HCT116 (cell line): ENCODE measurements around the gene NCAPH2. TPM values are rescaled to one million over a fixed set of nuclear protein-coding genes. Genes with fewer than 3 reads are reported as not detected.

Experiments used
- ATAC-seq: fragments of 200-7000 bp; cut with Tn5 transposase; 2 replicates; pipeline ENCODE4 v1.9.1; 2020; ENCODE audit warnings: mild to moderate bottlenecking, moderate library complexity
- BruUV-seq: library from RNA; stranded (reverse); fragments of 400-500 nt; replicated peaks from 2 replicates; lab custom pipeline; 2021; lab: Mats Ljungman, UMichigan
- CTCF ChIA-PET: fragments of 300-600 bp; sonication (Branson Sonifier 250); formaldehyde crosslinking; loops from one replicate; lab custom pipeline; 2021; ENCODE audit warnings: antibody characterized with exemption; lab: Charles Lee
- POLR2A ChIA-PET: fragments of 300-600, 350-600 bp; sonication (Branson Sonifier 250); formaldehyde crosslinking; loops from one replicate; lab custom pipeline; 2021; ENCODE audit warnings: antibody characterized with exemption; lab: Charles Lee
- RAD21 ChIA-PET, 2 experiments: fragments of 300-600 bp; sonication (Branson Sonifier 250); formaldehyde crosslinking; loops; one replicate each; lab custom pipeline; 2023; ENCODE audit warnings: low total read pairs in 2 of 2; ENCODE audit not compliant: uncharacterized antibody in 2 of 2, unreplicated experiment in 2 of 2, low non-redundant PET in 1 of 2; lab: Charles Lee
- DNase-seq: peaks from one replicate; pipeline ENCODE4 v3.0.0-alpha.2; 2010; ENCODE audit warnings: low read depth, low spot score
- H2AFZ ChIP-seq: fragments of 200-600 bp; shearing (Covaris generic), sonication (generic); 2 replicates; pipeline ENCODE4 v1.6.1; 2017; ENCODE audit warnings: low read depth, mixed run types, mixed read lengths, antibody characterized with exemption, low read length; ENCODE audit not compliant: poor library complexity, severe bottlenecking
- H3K27ac ChIP-seq: 2 replicates; pipeline ENCODE4 v1.5.1; 2012; ENCODE audit warnings: low read depth, low read length
- H3K27me3 ChIP-seq: fragments of 200-600 bp; sonication (generic); 2 replicates; pipeline ENCODE4 v1.6.1; 2016; ENCODE audit warnings: mixed run types, low read length, mixed read lengths; ENCODE audit not compliant: insufficient read depth
- H3K36me3 ChIP-seq, 2 experiments: fragments of 200-500 bp in 1 of 2; fragments of 200-600 bp in 1 of 2; sonication (Bioruptor generic) in 1 of 2; sonication (generic) in 1 of 2; 2 replicates each; pipeline versions ENCODE4 v1.5.1 to v1.6.1; 2014 to 2016; ENCODE audit warnings: low read length in 2 of 2, inconsistent platforms in 1 of 2, mixed read lengths in 1 of 2, mixed run types in 1 of 2; ENCODE audit not compliant: insufficient read depth in 2 of 2, control insufficient read depth in 1 of 2
- H3K4me1 ChIP-seq, 2 experiments: fragments of 200-600 bp in 1 of 2; sonication (generic) in 1 of 2; 2 replicates each; pipeline versions ENCODE4 v1.5.1 to v1.6.1; 2012 to 2017; ENCODE audit warnings: low read length in 2 of 2, inconsistent platforms in 1 of 2, mild to moderate bottlenecking in 1 of 2, mixed read lengths in 1 of 2, mixed run types in 1 of 2, moderate library complexity in 1 of 2; ENCODE audit not compliant: insufficient read depth in 2 of 2, control insufficient read depth in 1 of 2
- H3K4me2 ChIP-seq: fragments of 200-600 bp; sonication (generic); 2 replicates; pipeline ENCODE4 v1.6.1; 2017; ENCODE audit warnings: mixed run types, low read length, mixed read lengths
- H3K4me3 ChIP-seq, 2 experiments: fragments of 200-600 bp in 1 of 2; sonication (generic) in 1 of 2; replicated peaks in 1 of 2; 2 replicates each; pipeline ENCODE4 v1.5.1; 2011 to 2016; ENCODE audit warnings: low read length in 2 of 2, control low read depth in 1 of 2, low read depth in 1 of 2, mild to moderate bottlenecking in 1 of 2, mixed read lengths in 1 of 2, mixed run types in 1 of 2
- H3K79me2 ChIP-seq: fragments of 200-600 bp; sonication (generic); 2 replicates; pipeline ENCODE4 v1.6.1; 2017; ENCODE audit warnings: mild to moderate bottlenecking, mixed run types, low read length, moderate library complexity, mixed read lengths; ENCODE audit not compliant: insufficient read depth
- H3K9ac ChIP-seq: fragments of 200-600 bp; sonication (generic); 2 replicates; pipeline ENCODE4 v1.6.1; 2016; ENCODE audit warnings: low read length, mixed read lengths
- H3K9me2 ChIP-seq: fragments of 200-600 bp; sonication (generic), shearing (Covaris generic); 2 replicates; pipeline ENCODE4 v1.6.1; 2017; ENCODE audit warnings: mixed run types, mild to moderate bottlenecking, moderate library complexity; ENCODE audit not compliant: insufficient read depth
- H3K9me3 ChIP-seq, 2 experiments: fragments of 200-500 bp in 1 of 2; fragments of 200-600 bp in 1 of 2; sonication (Bioruptor generic) in 1 of 2; sonication (generic) in 1 of 2; 2 replicates each; pipeline ENCODE4 v1.6.1; 2014 to 2017; ENCODE audit warnings: low read length in 2 of 2, mixed read lengths in 2 of 2, inconsistent platforms in 1 of 2, low read depth in 1 of 2, mild to moderate bottlenecking in 1 of 2, mixed run types in 1 of 2, moderate library complexity in 1 of 2; ENCODE audit not compliant: control insufficient read depth in 1 of 2, insufficient read depth in 1 of 2
- H4K20me1 ChIP-seq: fragments of 200-600 bp; sonication (generic), shearing (Covaris generic); 2 replicates; pipeline ENCODE4 v1.6.1; 2017; ENCODE audit warnings: mixed run types, mild to moderate bottlenecking, moderate library complexity; ENCODE audit not compliant: insufficient read depth
- CEBPB ChIP-seq: IDR thresholded peaks from 2 replicates; pipeline ENCODE4 v1.6.1; 2012; ENCODE audit warnings: low read depth
- EGR1 ChIP-seq: IDR thresholded peaks from 2 replicates; pipeline ENCODE4 v1.6.1; 2012; ENCODE audit warnings: low read depth
- EZH2phosphoT487 ChIP-seq: fragments of 200-600 bp; IDR thresholded peaks from 2 replicates; pipeline ENCODE4 v1.6.1; 2018; ENCODE audit warnings: antibody characterized with exemption, borderline replicate concordance
- JUND ChIP-seq: IDR thresholded peaks from 2 replicates; pipeline ENCODE4 v1.6.1; 2012
- POLR2A ChIP-seq: IDR thresholded peaks from 2 replicates; pipeline ENCODE4 v1.7.0; 2011; ENCODE audit warnings: borderline replicate concordance; ENCODE audit not compliant: insufficient read depth, insufficient read length; ENCODE audit errors: extremely low read depth
- RAD21 ChIP-seq: IDR thresholded peaks from 2 replicates; pipeline ENCODE4 v1.6.1; 2012; ENCODE audit warnings: low read depth, mild to moderate bottlenecking
- SIN3A ChIP-seq: IDR thresholded peaks from 2 replicates; pipeline ENCODE4 v1.6.1; 2012; ENCODE audit warnings: low read depth
- SP1 ChIP-seq: IDR thresholded peaks from 2 replicates; pipeline ENCODE4 v1.6.1; 2012; ENCODE audit warnings: low read depth
- SRF ChIP-seq: IDR thresholded peaks from 2 replicates; pipeline ENCODE4 v1.6.1; 2012; ENCODE audit warnings: low read depth
- TCF7L2 ChIP-seq: IDR thresholded peaks from 2 replicates; pipeline ENCODE4 v1.7.0; 2011; ENCODE audit warnings: borderline replicate concordance, inconsistent platforms; ENCODE audit not compliant: insufficient read depth, insufficient read length; ENCODE audit errors: extremely low read depth
- YY1 ChIP-seq: IDR thresholded peaks from 2 replicates; pipeline ENCODE4 v1.6.1; 2011; ENCODE audit warnings: low read length, low read depth, moderate library complexity, mild to moderate bottlenecking; ENCODE audit not compliant: insufficient replicate concordance; ENCODE audit errors: extremely low read depth
- ZNF274 ChIP-seq: fragments of 200-500 bp; sonication (Bioruptor generic); IDR thresholded peaks from 2 replicates; pipeline ENCODE4 v1.6.1; 2014; ENCODE audit warnings: mild to moderate bottlenecking, low read depth, low read length, inconsistent platforms
- intact Hi-C: fragments of 100-400 bp; cut with micrococcal nuclease; formaldehyde crosslinking; loops from 2 replicates; pipeline ENCODE4 v1.10.0; 2022
- total RNA-seq: library from RNA; stranded (reverse); gene quantifications from one replicate; pipeline ENCODE4 v1.2.1, GENCODE V29; 2021; ENCODE audit not compliant: unreplicated experiment
- TF ChIP-seq, protein P1 (sequence below): IDR thresholded peaks from 2 replicates; pipeline ENCODE4 v1.6.1; 2012
- TF ChIP-seq, protein P2 (sequence below), 3 experiments: fragments of 200-600 bp in 1 of 3; sonication (generic) in 1 of 3; IDR thresholded peaks in 2 of 3; conservative IDR thresholded peaks in 1 of 3; 2 replicates each; pipeline ENCODE4 v1.5.1; 2012 to 2017; ENCODE audit warnings: low read depth in 2 of 3, low read length in 2 of 3, antibody characterized with exemption in 1 of 3, borderline replicate concordance in 1 of 3, control low read depth in 1 of 3, mild to moderate bottlenecking in 1 of 3, mixed read lengths in 1 of 3, mixed run types in 1 of 3, moderate library complexity in 1 of 3; ENCODE audit not compliant: insufficient read depth in 1 of 3
- TF ChIP-seq, protein P3 (sequence below): IDR thresholded peaks from 2 replicates; pipeline ENCODE4 v1.6.1; 2011; ENCODE audit warnings: mild to moderate bottlenecking, low read length, moderate library complexity; ENCODE audit not compliant: insufficient replicate concordance; ENCODE audit errors: extremely low read depth
- TF ChIP-seq, protein P4 (sequence below): IDR thresholded peaks from 2 replicates; pipeline ENCODE4 v1.6.1; 2012
- TF ChIP-seq, protein P5 (sequence below): IDR thresholded peaks from 2 replicates; pipeline ENCODE4 v1.6.1; 2012; ENCODE audit warnings: low read depth

NCAPH2 gene
- total RNA-seq, 1 experiment from 2014 or later, result 99.1 TPM

DNA sequence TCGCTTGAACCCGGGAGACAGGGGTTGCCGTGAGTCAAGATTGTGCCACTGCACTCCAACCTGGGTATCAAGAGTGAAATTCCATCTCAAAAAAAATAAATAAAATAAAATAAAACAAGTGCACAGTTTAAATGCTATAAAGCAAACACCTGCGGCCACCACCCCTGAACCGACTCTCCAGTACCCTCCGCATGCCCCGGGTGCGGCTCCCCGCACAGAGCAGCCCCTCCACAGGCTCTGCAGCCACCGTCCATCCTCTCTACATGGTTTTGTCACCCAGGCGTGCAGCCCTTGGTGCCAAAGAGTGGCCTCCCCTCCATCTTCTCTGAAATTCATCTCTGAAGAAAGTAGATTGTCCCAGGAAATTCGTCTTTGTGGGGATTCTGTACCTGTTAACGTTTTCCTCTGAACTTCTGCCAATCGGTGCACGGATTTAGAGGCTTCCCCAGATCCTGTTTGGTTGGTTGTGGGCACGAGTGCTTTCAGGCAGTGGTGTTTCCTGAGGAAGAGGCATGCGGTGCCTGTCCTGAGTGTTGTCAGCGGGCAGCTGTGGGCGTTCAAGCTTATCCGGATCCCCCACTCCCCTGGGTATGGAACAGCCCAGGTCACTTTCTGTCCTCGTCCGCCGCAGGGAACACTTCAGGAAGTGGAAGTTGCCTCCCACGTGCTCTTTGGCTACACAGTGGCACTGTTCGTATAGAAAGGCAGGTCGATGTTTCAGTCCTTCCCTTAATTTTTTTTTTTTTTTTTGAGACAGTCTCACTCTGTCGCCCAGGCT, 17.3 kb upstream of the NCAPH2 start:
- Histone ChIP-seq H3K27ac (no peak overlapping the region), H3K27me3 (no peaks in the 10 kb centered on the region), H3K4me1 (peaks cover 0 to under 1% of the 10 kb centered on the region in 2 experiments; a peak in 1 of 4 replicates), H3K9me2 (no peaks in the 10 kb centered on the region), H3K36me3 (no peaks in the 10 kb centered on the region), H4K20me1 (no peaks in the 10 kb centered on the region), H3K4me3 (no peak overlapping the region), H3K4me2 (no peak overlapping the region), H3K9me3 (no peaks in the 10 kb centered on the region), H3K79me2 (no peaks in the 10 kb centered on the region), H3K9ac (no peak overlapping the region), H2AFZ (no peak overlapping the region)
- BruUV-seq, result no TSS peak
- ChIA-PET RAD21 (interaction anchor here in 1 of 2 experiments (0.6 kb wide), 1 partner anchor 60 kb away, joined by 3 read pairs; no protein-coding TSS in a partner anchor), CTCF (no interaction called here), POLR2A (no interaction called here)
- ATAC-seq (no peak), DNase-seq (no peak)
- intact Hi-C loops, result no loop called here
- no peak for TF ChIP-seq EGR1
- TF ChIP-seq, protein P1, sequence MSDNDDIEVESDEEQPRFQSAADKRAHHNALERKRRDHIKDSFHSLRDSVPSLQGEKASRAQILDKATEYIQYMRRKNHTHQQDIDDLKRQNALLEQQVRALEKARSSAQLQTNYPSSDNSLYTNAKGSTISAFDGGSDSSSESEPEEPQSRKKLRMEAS, result no peak
- TF ChIP-seq ZNF274, result no peak
- TF ChIP-seq, protein P2, sequence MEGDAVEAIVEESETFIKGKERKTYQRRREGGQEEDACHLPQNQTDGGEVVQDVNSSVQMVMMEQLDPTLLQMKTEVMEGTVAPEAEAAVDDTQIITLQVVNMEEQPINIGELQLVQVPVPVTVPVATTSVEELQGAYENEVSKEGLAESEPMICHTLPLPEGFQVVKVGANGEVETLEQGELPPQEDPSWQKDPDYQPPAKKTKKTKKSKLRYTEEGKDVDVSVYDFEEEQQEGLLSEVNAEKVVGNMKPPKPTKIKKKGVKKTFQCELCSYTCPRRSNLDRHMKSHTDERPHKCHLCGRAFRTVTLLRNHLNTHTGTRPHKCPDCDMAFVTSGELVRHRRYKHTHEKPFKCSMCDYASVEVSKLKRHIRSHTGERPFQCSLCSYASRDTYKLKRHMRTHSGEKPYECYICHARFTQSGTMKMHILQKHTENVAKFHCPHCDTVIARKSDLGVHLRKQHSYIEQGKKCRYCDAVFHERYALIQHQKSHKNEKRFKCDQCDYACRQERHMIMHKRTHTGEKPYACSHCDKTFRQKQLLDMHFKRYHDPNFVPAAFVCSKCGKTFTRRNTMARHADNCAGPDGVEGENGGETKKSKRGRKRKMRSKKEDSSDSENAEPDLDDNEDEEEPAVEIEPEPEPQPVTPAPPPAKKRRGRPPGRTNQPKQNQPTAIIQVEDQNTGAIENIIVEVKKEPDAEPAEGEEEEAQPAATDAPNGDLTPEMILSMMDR (IDR thresholded peaks at IDR 0.05 in 2 of 3, conservative IDR thresholded peaks at IDR 0.05 in 1 of 3; ENCODE audit: borderline replicate concordance in 1 of 3, insufficient read depth in 1 of 3, low read depth in 2 of 3, low read length in 2 of 3), result no peak
- TF ChIP-seq SRF, result no peak
- TF ChIP-seq, protein P3, sequence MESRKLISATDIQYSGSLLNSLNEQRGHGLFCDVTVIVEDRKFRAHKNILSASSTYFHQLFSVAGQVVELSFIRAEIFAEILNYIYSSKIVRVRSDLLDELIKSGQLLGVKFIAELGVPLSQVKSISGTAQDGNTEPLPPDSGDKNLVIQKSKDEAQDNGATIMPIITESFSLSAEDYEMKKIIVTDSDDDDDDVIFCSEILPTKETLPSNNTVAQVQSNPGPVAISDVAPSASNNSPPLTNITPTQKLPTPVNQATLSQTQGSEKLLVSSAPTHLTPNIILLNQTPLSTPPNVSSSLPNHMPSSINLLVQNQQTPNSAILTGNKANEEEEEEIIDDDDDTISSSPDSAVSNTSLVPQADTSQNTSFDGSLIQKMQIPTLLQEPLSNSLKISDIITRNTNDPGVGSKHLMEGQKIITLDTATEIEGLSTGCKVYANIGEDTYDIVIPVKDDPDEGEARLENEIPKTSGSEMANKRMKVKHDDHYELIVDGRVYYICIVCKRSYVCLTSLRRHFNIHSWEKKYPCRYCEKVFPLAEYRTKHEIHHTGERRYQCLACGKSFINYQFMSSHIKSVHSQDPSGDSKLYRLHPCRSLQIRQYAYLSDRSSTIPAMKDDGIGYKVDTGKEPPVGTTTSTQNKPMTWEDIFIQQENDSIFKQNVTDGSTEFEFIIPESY, result no peak
- TF ChIP-seq, protein P4, sequence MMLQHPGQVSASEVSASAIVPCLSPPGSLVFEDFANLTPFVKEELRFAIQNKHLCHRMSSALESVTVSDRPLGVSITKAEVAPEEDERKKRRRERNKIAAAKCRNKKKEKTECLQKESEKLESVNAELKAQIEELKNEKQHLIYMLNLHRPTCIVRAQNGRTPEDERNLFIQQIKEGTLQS, result no peak
- no peak for TF ChIP-seq JUND
- no peak for TF ChIP-seq TCF7L2
- TF ChIP-seq POLR2A, result no peak
- TF ChIP-seq, protein P5, sequence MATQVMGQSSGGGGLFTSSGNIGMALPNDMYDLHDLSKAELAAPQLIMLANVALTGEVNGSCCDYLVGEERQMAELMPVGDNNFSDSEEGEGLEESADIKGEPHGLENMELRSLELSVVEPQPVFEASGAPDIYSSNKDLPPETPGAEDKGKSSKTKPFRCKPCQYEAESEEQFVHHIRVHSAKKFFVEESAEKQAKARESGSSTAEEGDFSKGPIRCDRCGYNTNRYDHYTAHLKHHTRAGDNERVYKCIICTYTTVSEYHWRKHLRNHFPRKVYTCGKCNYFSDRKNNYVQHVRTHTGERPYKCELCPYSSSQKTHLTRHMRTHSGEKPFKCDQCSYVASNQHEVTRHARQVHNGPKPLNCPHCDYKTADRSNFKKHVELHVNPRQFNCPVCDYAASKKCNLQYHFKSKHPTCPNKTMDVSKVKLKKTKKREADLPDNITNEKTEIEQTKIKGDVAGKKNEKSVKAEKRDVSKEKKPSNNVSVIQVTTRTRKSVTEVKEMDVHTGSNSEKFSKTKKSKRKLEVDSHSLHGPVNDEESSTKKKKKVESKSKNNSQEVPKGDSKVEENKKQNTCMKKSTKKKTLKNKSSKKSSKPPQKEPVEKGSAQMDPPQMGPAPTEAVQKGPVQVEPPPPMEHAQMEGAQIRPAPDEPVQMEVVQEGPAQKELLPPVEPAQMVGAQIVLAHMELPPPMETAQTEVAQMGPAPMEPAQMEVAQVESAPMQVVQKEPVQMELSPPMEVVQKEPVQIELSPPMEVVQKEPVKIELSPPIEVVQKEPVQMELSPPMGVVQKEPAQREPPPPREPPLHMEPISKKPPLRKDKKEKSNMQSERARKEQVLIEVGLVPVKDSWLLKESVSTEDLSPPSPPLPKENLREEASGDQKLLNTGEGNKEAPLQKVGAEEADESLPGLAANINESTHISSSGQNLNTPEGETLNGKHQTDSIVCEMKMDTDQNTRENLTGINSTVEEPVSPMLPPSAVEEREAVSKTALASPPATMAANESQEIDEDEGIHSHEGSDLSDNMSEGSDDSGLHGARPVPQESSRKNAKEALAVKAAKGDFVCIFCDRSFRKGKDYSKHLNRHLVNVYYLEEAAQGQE, result no peak
- no peak for TF ChIP-seq RAD21
- TF ChIP-seq YY1, result no peak
- TF ChIP-seq SIN3A, result no peak
- no peak for TF ChIP-seq EZH2phosphoT487
- TF ChIP-seq CEBPB, result no peak
- no peak for TF ChIP-seq SP1
